IPS-15b (cell line): ENCODE data around the gene KCTD4.
"Not testable (repeated sequence)": the region's sequence is repeated elsewhere in the genome, so short reads cannot be mapped to it uniquely, and the experiment has no call there.

Experiments
- H3K27me3 ChIP-seq: one replicate; pipeline ENCODE4 v1.6.1; 2013; ENCODE audit warnings: low read length; ENCODE audit not compliant: control insufficient read depth, insufficient read depth
- H3K36me3 ChIP-seq: one replicate; pipeline ENCODE4 v1.6.1; 2013; ENCODE audit warnings: low read length; ENCODE audit not compliant: control insufficient read depth, insufficient read depth
- H3K4me1 ChIP-seq: one replicate; pipeline ENCODE4 v1.6.1; 2013; ENCODE audit warnings: mild to moderate bottlenecking, low read length; ENCODE audit not compliant: control insufficient read depth, insufficient read depth
- H3K4me3 ChIP-seq: one replicate; pipeline ENCODE4 v1.5.1; 2013; ENCODE audit warnings: low read depth, low read length
- H3K9ac ChIP-seq: one replicate; pipeline ENCODE4 v1.6.1; 2013; ENCODE audit warnings: low read depth, mild to moderate bottlenecking, low read length
- H3K9me3 ChIP-seq: one replicate; pipeline ENCODE4 v1.6.1; 2013; ENCODE audit warnings: mild to moderate bottlenecking, low read length; ENCODE audit not compliant: control insufficient read depth, insufficient read depth

Gene KCTD4

DNA sequence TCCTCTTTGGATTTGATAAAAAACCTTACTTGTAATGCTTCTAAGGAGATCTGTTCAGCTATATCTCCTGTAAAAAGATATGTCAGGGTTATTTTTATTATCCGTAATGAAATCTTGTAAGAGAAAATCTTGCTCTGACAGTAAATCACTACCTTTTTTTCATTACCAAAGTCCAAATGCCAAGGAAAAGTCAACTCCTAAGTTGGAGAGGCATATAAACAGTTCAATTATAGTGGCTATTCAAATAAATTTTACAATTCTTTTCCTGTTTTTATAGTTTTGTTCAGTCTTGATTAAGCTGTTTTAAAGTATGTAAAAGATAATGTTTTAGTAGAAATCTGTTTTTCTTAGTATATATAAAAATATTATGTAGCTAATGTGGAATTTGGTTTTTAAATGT lies 9.0 kb downstream of the KCTD4 start:
- Histone ChIP-seq H3K4me1 (no peaks in the 10 kb centered on the region), H3K9ac (no peak overlapping the region), H3K36me3 (no peaks in the 10 kb centered on the region), H3K4me3 (no peak overlapping the region), H3K27me3 (no peaks in the 10 kb centered on the region), H3K9me3 (no peaks in the 10 kb centered on the region)

DNA sequence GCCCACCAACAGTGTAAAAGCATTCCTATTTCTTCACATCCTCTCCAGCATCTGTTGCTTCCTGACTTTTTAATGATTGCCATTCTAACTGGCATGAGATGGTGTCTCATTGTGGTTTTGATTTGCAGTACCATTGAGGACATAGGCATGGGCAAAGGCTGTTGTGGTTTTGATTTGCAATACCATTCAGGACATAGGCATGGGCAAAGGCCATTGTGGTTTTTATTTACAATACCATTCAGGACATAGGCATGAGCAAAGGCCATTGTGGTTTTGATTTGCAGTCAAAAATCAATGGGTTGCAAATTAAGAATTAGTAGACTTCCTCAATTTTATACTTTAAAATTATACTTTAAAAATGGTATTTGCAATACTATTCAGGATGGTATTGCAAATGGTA lies 11.3 kb downstream of the KCTD4 start:
- H3K9me3 ChIP-seq, H3K36me3 ChIP-seq, H3K27me3 ChIP-seq, H3K4me1 ChIP-seq, H3K9ac ChIP-seq, H3K4me3 ChIP-seq: not testable (repeated sequence)

DNA sequence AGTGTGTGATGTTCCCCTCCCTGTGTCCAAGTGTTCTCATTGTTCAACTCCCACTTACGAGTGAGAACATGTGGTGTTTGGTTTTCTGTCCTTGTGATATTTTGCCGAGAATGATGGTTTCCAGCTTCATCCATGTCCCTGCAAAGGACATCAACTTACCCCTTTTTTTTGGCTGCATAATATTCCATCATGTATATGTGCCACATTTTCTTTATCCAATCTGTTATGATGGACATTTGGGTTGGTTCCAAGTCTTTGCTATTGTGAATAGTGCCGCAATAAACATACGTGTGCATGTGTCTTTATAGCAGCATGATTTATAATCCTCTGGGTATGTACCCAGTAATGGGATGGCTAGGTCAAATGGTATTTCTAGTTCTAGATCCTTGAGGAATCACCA lies 11.8 kb downstream of the KCTD4 start:
- not testable (repeated sequence) for H3K36me3 ChIP-seq, H3K9ac ChIP-seq, H3K4me1 ChIP-seq, H3K9me3 ChIP-seq, H3K27me3 ChIP-seq, H3K4me3 ChIP-seq

DNA sequence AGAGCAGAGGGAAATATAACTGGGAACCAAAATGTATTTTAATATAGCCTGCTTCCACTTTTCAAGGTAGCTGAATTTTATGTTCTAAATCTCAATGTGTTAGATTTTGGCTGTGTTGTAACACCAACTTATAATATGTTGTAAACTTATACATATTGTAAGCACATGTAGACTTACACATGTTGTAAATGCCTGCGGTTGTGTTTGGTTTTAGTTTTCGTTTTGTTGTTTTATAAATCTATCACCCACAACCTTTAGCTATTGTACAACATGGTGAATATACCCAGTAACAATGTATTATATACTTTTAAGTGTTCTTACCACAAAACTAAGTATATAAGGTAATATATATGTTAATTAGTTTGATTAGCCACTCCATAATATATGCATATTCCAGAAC lies 15.6 kb downstream of the KCTD4 start:
- no peaks in the 10 kb centered on the region for H3K9me3 ChIP-seq
- H3K4me3 ChIP-seq, result no peak overlapping the region
- no peaks in the 10 kb centered on the region for H3K27me3 ChIP-seq
- no peaks in the 10 kb centered on the region for H3K36me3 ChIP-seq
- H3K9ac ChIP-seq, result no peak overlapping the region
- no peaks in the 10 kb centered on the region for H3K4me1 ChIP-seq

DNA sequence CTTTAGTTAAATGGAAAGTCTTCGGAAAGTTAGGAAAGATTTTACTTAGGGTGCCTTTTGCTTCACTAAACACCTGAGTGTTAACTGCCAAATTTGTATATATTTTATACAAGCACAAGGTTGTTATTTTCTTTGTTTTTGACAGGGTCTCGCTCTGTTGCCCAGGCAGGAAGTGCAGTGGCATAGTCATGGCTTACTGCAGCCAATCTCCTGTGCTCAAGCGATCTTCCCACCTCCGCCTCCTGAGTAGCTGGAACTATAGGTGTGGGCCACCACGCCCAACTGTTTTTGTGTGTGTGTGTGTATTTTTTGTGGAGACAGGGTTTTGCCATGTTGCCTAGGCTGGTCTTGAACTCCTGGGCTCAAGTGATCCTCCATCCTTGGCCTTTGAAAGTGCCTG lies 16.2 kb downstream of the KCTD4 start:
- no peaks in the 10 kb centered on the region for H3K36me3 ChIP-seq
- H3K9me3 ChIP-seq, result no peaks in the 10 kb centered on the region

DNA sequence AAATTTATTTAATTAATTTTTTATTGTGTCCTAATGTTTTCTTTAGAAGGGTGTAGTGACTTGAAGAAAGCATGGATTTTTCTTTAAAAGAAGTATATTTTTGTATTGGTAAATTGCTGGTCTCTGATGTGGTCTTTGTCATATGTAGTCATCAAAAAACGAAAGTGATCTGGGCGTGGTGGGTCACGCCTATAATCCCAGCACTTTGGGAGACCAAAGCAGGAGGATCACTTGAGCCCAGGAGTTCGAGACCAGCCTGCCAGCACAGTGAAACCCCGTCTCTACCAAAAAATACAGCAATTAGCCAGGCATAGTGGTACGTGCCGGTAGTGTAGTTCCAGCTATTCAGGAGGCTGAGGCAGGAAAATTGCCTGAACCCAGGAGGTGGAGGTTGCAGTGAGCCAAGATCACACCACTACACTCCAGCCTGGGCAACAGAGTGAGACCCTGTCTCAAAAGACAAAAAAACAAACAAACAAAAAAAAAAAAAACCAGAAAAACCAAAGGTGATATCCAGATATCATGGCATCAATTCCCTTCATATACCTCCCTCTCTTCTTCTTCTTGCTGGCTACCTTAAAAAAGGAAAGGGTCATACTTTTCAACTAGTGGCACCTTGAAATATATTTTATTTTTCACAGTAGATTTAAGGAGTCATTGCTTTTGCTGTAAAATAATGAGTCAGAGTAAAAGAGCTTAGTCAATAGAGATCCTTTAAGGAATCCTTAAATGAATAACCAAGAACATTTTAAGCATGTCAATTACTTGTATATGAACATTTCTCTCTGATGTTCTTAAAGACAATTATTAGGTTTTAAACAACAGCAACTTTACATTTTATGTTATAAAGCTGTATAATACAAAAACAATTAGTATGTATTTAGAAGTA lies 19.9 kb downstream of the KCTD4 start:
- no peak overlapping the region for H3K9ac ChIP-seq
- H3K4me3 ChIP-seq, result no peak overlapping the region
- no peaks in the 10 kb centered on the region for H3K9me3 ChIP-seq
- H3K27me3 ChIP-seq, result no peaks in the 10 kb centered on the region
- H3K36me3 ChIP-seq, result no peaks in the 10 kb centered on the region
- H3K4me1 ChIP-seq, result no peaks in the 10 kb centered on the region

More for the DNA sequence above, 16.2 kb downstream of the KCTD4 start:
- H3K9ac ChIP-seq, result no peak overlapping the region
- no peaks in the 10 kb centered on the region for H3K27me3 ChIP-seq
- H3K4me3 ChIP-seq, result no peak overlapping the region
- no peaks in the 10 kb centered on the region for H3K4me1 ChIP-seq

DNA sequence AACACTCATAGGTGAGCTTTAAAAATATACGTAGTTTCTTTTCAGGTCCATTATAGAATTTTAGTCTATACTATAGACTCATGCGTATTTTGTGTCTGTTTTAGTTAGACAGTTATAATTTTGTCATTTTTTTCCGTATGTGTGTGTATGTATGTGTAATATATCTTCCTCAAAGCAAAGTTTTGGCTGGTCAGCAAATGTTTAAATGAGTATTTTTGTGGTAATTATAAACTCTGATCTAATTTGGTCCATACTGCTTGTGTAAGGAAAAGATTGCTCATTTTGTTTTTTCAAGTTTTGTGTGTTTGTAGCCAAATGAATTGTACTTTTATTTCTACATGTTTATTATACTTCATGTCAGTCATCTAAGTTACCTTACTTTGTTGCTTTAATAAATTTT lies 20.5 kb downstream of the KCTD4 start:
- Histone ChIP-seq H3K27me3 (no peaks in the 10 kb centered on the region), H3K4me1 (no peaks in the 10 kb centered on the region), H3K36me3 (no peaks in the 10 kb centered on the region), H3K9ac (no peak overlapping the region), H3K9me3 (no peaks in the 10 kb centered on the region), H3K4me3 (no peak overlapping the region)

DNA sequence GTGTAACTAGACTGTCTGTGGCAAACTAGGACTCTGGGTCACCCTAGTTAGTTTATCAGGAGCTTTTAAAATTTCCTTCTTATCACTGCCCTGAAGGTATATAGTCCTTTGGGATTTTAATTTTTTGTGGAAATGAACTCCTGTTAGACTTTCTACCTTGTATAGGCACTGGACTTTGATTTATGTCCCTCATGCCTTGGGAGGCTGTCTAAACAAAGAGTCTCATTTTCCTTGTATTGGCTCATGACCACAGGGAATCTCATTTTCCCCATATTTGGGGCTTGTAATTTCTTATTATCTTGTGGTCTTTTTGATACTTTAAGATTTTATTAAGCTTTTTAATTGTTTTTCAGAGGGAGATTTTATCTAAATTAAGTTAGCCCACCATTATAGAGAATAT lies 21.4 kb downstream of the KCTD4 start:
- H3K36me3 ChIP-seq, result no peaks in the 10 kb centered on the region
- H3K4me3 ChIP-seq, result no peak overlapping the region
- no peaks in the 10 kb centered on the region for H3K9me3 ChIP-seq
- H3K9ac ChIP-seq, result no peak overlapping the region
- no peaks in the 10 kb centered on the region for H3K4me1 ChIP-seq
- no peaks in the 10 kb centered on the region for H3K27me3 ChIP-seq

DNA sequence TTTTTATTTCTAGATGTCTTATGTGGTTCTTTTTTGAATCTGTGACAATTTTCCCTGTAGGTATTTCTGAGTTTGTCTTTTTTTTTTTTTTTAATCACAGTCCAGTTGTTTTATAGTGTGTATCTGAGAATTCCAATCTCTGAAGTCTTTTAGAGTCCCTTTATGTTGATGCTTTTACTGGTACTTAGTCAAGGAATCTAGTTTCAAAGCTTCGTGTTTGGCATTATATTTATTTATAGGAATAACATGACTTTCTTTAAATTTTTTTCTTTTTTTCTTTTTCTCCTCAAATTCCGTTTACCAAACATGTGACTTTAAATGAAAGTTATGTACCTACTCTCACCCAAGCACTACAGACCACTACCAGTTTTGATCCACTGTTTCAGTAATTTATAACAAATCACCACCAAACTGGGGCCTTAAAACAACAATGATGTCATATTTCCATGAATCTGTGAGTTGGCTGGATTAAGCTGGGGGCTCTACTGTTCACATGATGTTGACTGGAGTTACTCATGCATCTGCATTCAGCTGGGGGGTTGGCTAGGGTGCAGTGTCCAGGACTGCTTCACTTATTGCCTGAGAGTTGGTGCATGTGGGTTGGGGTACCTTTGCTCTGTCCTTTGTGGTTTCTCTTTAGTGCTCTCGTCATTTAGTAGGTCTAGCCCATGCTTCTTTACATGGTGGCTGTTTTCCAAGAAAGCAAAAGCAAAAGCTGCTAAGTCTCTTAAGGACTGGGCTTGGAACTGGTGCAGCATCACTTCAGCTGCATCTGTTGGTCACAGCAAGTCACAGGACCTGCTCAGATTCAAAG lies 22.3 kb downstream of the KCTD4 start:
- no peak overlapping the region for H3K9ac ChIP-seq
- no peak overlapping the region for H3K4me3 ChIP-seq
- no peaks in the 10 kb centered on the region for H3K4me1 ChIP-seq
- H3K27me3 ChIP-seq, result no peaks in the 10 kb centered on the region
- H3K36me3 ChIP-seq, result no peaks in the 10 kb centered on the region
- H3K9me3 ChIP-seq, result no peaks in the 10 kb centered on the region

DNA sequence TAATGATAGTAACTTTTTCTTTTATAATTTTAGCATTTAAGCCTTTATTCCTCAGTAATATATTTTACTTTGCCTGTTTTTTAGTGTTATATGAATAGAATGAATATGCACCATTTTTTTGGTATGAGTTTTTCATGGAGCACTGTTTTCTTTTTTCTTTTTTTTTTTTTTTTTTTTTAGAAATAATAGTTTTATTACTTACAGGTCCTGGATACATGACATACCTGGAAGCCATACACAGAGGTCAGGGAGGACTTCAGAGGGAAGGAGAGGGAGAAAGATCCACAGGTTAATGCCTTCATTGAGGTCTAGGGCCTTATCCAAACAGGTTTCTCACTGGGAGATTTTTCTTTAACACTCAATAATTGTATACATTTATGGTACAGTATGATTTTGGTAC lies 26.4 kb downstream of the KCTD4 start:
- H3K9me3 ChIP-seq, result no peaks in the 10 kb centered on the region
- H3K27me3 ChIP-seq, result no peaks in the 10 kb centered on the region
- H3K9ac ChIP-seq, result no peak overlapping the region
- no peaks in the 10 kb centered on the region for H3K4me1 ChIP-seq
- no peak overlapping the region for H3K4me3 ChIP-seq
- H3K36me3 ChIP-seq, result no peaks in the 10 kb centered on the region

DNA sequence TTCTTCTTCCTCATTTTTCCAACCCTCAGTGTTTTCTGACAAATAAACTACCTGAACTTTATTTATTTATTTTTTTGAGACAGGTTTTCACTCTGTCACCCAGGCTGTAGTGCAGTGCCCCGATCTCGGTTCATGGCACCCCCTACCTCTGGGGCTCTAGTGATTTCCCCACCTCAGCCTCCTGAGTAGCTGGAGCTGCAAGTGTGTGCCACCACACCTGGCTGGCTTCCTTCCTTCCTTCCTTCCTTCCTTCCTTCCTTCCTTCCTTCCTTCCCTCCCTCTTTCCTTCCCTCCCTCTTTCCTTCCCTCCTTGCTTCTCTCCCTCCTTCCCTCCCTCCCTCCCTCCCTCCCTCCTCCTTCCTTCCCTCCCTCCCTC lies 32.3 kb downstream of the KCTD4 start:
- no peak overlapping the region for H3K9ac ChIP-seq
- H3K4me3 ChIP-seq, result no peak overlapping the region
- H3K36me3 ChIP-seq, result no peaks in the 10 kb centered on the region
- H3K4me1 ChIP-seq, result no peaks in the 10 kb centered on the region
- no peaks in the 10 kb centered on the region for H3K27me3 ChIP-seq
- H3K9me3 ChIP-seq, result no peaks in the 10 kb centered on the region
